ENCODE results near the gene CYSTM1. TPM values are rescaled to one million over a fixed set of nuclear protein-coding genes. Genes with fewer than 3 reads are reported as not detected.

Gene CYSTM1, protein sequence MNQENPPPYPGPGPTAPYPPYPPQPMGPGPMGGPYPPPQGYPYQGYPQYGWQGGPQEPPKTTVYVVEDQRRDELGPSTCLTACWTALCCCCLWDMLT
- 93.5 and 102 TPM in 2 replicates for total RNA-seq (2022)
- percentile 76 among the genes with signal in this experiment for Bru-seq, nascent RNA
- percentile 67 among the genes with signal in this experiment for BruChase-seq, experiment 1, labeled RNA remaining after a 2-hour chase
- percentile 68 among the genes with signal in this experiment for BruChase-seq, experiment 2, labeled RNA remaining after a 6-hour chase
- long read RNA-seq, transcript CYSTM1-201 (3 exons, 1,336 nt): major isoform, 181 of 251 reads
- long read RNA-seq, partial matches to known transcripts: 8 of 251 reads
- long read RNA-seq, other reads (novel, unspliced or antisense): 62 of 251 reads

GRCh38 chr5:140174465-140175366 lies at the start of gene CYSTM1:
Gene CYSTM1 (plus strand): TSS chr5:140175188. CDS start chr5:140194466, 19,278 bp downstream.
- BruUV-seq (replicated peaks): TSS peak; percentile 85
- intact Hi-C loops (cut with micrococcal nuclease; ENCODE audit: unreplicated experiment): loop anchor here (1.0 to 5.0 kb wide), 3 partner anchors 45 to 176 kb away; no protein-coding TSS in a partner anchor
- peaks cover 18% of the 10 kb centered on the region for H3K36me3 Mint-ChIP-seq (ENCODE audit: insufficient read depth, unreplicated experiment)
- H3K4me1 ChIP-seq: peaks cover 5% of the 10 kb centered on the region; the same call in 1 of the 2 replicates
- H3K4me3 ChIP-seq (ENCODE audit: low read depth, low read length): peak within 1 kb of the TSS; percentile 74
- CTCF ChIA-PET: interaction anchor here (0.9 to 1.0 kb wide), 2 partner anchors 170 to 172 kb away, joined by 3 to 6 read pairs; partner anchors contain the start of gene HBEGF
- H3K4me3 Mint-ChIP-seq (ENCODE audit: unreplicated experiment): peak within 1 kb of the TSS; percentile 99
- no peaks in the 10 kb centered on the region for H3K9me3 ChIP-seq
- H3K27me3 ChIP-seq (replicated peaks; ENCODE audit: control insufficient read depth, insufficient read depth, low read length): no peaks in the 10 kb centered on the region
- H3K27me3 Mint-ChIP-seq (ENCODE audit: insufficient read depth, unreplicated experiment): no peaks in the 10 kb centered on the region
- TF ChIP-seq, protein P1, sequence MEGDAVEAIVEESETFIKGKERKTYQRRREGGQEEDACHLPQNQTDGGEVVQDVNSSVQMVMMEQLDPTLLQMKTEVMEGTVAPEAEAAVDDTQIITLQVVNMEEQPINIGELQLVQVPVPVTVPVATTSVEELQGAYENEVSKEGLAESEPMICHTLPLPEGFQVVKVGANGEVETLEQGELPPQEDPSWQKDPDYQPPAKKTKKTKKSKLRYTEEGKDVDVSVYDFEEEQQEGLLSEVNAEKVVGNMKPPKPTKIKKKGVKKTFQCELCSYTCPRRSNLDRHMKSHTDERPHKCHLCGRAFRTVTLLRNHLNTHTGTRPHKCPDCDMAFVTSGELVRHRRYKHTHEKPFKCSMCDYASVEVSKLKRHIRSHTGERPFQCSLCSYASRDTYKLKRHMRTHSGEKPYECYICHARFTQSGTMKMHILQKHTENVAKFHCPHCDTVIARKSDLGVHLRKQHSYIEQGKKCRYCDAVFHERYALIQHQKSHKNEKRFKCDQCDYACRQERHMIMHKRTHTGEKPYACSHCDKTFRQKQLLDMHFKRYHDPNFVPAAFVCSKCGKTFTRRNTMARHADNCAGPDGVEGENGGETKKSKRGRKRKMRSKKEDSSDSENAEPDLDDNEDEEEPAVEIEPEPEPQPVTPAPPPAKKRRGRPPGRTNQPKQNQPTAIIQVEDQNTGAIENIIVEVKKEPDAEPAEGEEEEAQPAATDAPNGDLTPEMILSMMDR (IDR thresholded peaks at IDR 0.05; ENCODE audit: insufficient read depth in 1 of 2, low read depth in 1 of 2, low read length in 1 of 2, severe bottlenecking in 1 of 2, unreplicated experiment in 1 of 2): no peak
- H3K9me3 Mint-ChIP-seq (ENCODE audit: unreplicated experiment): no peaks in the 10 kb centered on the region
- POLR2A ChIA-PET: interaction anchor here (0.6 to 1.8 kb wide), 5 partner anchors 44 to 345 kb away, joined by 3 to 9 read pairs (median 4); partner anchors contain the start of gene HBEGF
- no peaks in the 10 kb centered on the region for H3K36me3 ChIP-seq (ENCODE audit: control insufficient read depth, insufficient read depth, low read length)
- DNase-seq: peak; percentile 96 to 99
- H3K4me1 Mint-ChIP-seq (ENCODE audit: low read depth, unreplicated experiment): peaks cover 11% of the 10 kb centered on the region
- peak within 1 kb of the TSS; percentile 100 for H3K27ac Mint-ChIP-seq (ENCODE audit: unreplicated experiment)

DNA sequence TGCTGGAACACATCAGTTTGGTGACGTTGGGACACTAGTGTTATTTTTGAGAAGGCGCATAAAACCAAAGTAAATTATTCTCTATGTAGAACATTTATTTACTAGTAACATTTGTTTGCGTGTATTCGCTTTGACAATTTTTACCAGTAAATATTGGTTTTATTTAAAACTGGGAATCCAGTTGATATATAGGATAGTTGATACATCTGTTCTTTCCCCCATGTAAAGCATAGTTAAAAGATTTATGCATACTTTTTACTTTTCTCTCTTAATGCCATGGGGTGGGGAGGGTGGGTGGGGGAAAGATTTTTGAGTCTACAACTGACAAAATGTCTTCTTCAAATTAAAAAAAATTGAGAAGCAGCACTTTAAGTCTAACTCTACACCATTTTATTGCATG lies 49.4 kb upstream of the CYSTM1 start, which contains the start of gene IGIP:
Gene IGIP (plus strand): TSS at position 301 of the 400 bp plus-strand sequence. CDS start 2,540 bp downstream, outside the sequence.
- no peaks in the 10 kb centered on the region for H3K27me3 ChIP-seq (replicated peaks; ENCODE audit: control insufficient read depth, insufficient read depth, low read length)

More for the DNA sequence above, 49.4 kb upstream of the CYSTM1 start, which contains the start of gene IGIP:
- no peaks in the 10 kb centered on the region for H3K36me3 Mint-ChIP-seq (ENCODE audit: insufficient read depth, unreplicated experiment)
- intact Hi-C loops (cut with micrococcal nuclease; ENCODE audit: unreplicated experiment): no loop called here
- ChIA-PET CTCF (no interaction called here), POLR2A (no interaction called here)
- H3K27me3 Mint-ChIP-seq (ENCODE audit: insufficient read depth, unreplicated experiment): no peaks in the 10 kb centered on the region
- no peaks in the 10 kb centered on the region for H3K4me1 Mint-ChIP-seq (ENCODE audit: low read depth, unreplicated experiment)
- H3K36me3 ChIP-seq (ENCODE audit: control insufficient read depth, insufficient read depth, low read length): no peaks in the 10 kb centered on the region
- H3K9me3 ChIP-seq: no peaks in the 10 kb centered on the region
- TF ChIP-seq, protein P1 (IDR thresholded peaks at IDR 0.05; ENCODE audit: insufficient read depth in 1 of 2, low read depth in 1 of 2, low read length in 1 of 2, severe bottlenecking in 1 of 2, unreplicated experiment in 1 of 2): no peak
- H3K9me3 Mint-ChIP-seq (ENCODE audit: unreplicated experiment): no peaks in the 10 kb centered on the region
- H3K4me3 ChIP-seq (ENCODE audit: low read depth, low read length): no peak within 1 kb of the TSS
- H3K27ac Mint-ChIP-seq (ENCODE audit: unreplicated experiment): no peak within 1 kb of the TSS
- no TSS peak for BruUV-seq (replicated peaks)
- peaks cover 5% of the 10 kb centered on the region for H3K4me1 ChIP-seq
- no peak for DNase-seq
- no peak within 1 kb of the TSS for H3K4me3 Mint-ChIP-seq (ENCODE audit: unreplicated experiment)

Data from Caco-2 (cell line).